ENCODE results near the gene IL1RAP.

DNA sequence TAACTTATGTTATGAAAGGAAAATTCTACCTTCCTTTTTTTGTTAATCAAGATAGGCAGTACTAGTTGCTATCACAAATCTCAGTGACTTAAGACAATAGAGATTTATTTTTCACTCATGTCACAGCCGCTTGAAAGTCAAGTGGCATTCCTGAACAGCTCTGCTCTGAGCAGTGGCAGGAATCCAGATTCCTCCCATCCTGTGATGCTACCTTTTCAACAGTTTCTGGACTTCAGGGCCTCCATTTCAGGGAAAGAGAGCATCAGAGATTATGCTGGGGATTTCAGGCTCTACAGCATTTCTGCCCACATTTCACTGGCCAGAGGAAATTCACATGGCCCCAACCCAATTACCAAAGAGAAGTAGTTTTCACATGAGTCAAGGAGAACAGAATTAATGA is 83.4 kb downstream of the IL1RAP start:
- TF ChIP-seq, protein P1, sequence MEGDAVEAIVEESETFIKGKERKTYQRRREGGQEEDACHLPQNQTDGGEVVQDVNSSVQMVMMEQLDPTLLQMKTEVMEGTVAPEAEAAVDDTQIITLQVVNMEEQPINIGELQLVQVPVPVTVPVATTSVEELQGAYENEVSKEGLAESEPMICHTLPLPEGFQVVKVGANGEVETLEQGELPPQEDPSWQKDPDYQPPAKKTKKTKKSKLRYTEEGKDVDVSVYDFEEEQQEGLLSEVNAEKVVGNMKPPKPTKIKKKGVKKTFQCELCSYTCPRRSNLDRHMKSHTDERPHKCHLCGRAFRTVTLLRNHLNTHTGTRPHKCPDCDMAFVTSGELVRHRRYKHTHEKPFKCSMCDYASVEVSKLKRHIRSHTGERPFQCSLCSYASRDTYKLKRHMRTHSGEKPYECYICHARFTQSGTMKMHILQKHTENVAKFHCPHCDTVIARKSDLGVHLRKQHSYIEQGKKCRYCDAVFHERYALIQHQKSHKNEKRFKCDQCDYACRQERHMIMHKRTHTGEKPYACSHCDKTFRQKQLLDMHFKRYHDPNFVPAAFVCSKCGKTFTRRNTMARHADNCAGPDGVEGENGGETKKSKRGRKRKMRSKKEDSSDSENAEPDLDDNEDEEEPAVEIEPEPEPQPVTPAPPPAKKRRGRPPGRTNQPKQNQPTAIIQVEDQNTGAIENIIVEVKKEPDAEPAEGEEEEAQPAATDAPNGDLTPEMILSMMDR (conservative IDR thresholded peaks at IDR 0.05 in 1 of 2, IDR thresholded peaks at IDR 0.05 in 1 of 2; ENCODE audit: extremely low read depth in 1 of 2, insufficient read depth in 1 of 2, low read depth in 1 of 2, low read length in 2 of 2): no peak
- TF ChIP-seq EZH2 (IDR thresholded peaks at IDR 0.05; ENCODE audit: borderline replicate concordance, low read length): no peak

Measured in mammary epithelial cell (primary cell).